Measurements from ENCODE around the gene RSL24D1.

- TF ChIP-seq CTCF (IDR thresholded peaks at IDR 0.05) (no peak), POLR2A (IDR thresholded peaks at IDR 0.05) (no peak), POLR2AphosphoS5 (IDR thresholded peaks at IDR 0.05) (peak in 2 of 4 donors; percentile 34 to 36), EP300 (IDR thresholded peaks at IDR 0.05) (no peak)
Measured at GRCh38 chr15:55221090-55222011, 24.6 kb upstream of the RSL24D1 start.

Measured in sigmoid colon (tissue), 4 donors.